NCI-H345 treated with DMSO at 0.1 percent for 48 hours (cell line): ENCODE data around the gene JAML.

Experiments used
- DNase-seq: peaks from one replicate; lab custom pipeline; 2025; ENCODE audit not compliant: unreplicated experiment; lab: John Stamatoyannopoulos, UW

The JAML gene

GRCh38 chr11:118148856-118149255 lies 76.0 kb downstream of the JAML start:
- no peak for DNase-seq

DNA sequence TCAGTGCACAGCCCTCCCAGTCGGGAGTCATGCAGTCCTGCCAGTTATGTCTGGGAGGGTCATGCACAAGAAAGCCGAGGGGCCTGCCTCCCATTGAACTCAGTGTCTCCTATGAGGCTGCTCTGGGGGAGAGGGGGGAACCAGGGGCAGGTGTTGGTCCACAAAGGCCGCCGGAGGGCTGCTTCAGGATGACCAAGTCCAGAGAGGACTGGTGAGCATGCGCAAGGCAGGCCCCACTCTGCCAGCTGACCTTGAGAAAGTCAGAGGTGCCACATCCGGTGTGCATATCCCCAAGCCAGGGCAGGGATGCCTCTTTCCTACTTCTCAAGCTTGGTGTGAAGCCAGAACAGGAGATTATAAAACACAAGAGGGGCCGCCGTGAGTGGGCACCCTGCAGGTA lies 76.6 kb downstream of the JAML start:
- no peak for DNase-seq

GRCh38 chr11:118147502-118147901 lies 77.3 kb downstream of the JAML start:
- DNase-seq: no peak

DNA sequence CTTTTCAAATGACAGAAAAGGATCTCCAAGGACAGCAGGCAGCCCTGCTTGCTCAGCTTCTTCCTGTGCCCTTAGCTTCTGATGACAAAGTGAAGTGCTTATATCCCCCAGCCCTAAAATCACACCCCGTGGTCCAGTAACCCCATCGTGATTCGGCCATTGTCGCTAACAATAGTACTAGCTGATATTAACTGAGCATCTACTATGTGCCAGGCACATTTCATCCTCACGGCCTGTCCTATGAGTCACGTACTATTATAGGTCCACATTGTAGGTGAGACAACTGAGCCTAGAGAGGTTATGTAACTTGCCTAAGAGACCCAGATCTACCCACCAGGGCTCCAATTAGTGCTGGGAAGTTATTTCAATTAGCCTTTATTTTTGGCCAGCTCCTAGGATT lies 78.3 kb downstream of the JAML start:
- DNase-seq: no peak

DNA sequence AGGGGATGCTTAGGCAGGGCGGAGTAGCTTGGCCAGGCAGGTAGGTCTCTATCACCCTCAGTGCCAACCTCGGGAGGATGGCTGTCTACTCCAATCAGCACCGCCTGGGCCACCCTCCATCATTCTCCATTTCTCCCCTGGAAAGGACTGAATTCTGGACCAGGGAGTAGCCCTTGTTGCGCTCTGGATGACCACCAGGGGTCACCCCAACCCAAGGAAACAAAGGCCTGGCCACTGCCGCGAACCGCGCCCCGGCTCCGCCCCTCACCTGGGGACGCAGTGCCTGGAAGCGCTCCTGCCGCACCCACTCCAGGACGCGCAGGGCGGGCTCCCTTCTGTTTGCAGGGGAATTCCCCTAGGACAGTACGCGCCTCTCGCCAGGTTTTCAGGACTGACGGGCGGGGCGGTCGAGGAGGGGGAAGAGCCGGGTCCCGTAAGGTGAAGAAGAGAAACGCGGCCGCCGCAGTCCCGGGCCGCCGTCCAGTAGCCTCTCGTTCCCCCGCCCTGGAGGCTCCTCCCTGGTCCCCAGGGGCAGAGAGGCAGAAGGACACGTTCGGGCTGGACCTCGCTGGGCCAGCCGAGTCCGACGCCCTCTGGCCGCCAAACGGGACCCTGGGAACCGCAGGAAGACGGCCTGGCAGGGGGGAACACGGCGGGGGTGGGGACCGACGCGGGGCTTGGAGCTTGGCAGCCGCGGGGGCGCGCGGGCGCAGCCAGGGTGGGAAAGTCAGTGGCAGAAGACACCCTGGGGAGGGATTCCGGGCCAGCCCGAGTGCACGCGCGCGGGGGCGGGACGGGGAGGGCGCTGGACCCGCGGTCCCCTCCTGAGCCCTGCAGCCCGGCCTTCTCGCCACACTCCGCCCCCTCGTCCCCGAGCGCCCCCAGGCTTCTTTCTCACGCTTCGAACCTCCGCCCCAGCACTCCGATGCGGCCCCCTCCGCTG lies 79.3 kb downstream of the JAML start:
- DNase-seq: peak; percentile 83

DNA sequence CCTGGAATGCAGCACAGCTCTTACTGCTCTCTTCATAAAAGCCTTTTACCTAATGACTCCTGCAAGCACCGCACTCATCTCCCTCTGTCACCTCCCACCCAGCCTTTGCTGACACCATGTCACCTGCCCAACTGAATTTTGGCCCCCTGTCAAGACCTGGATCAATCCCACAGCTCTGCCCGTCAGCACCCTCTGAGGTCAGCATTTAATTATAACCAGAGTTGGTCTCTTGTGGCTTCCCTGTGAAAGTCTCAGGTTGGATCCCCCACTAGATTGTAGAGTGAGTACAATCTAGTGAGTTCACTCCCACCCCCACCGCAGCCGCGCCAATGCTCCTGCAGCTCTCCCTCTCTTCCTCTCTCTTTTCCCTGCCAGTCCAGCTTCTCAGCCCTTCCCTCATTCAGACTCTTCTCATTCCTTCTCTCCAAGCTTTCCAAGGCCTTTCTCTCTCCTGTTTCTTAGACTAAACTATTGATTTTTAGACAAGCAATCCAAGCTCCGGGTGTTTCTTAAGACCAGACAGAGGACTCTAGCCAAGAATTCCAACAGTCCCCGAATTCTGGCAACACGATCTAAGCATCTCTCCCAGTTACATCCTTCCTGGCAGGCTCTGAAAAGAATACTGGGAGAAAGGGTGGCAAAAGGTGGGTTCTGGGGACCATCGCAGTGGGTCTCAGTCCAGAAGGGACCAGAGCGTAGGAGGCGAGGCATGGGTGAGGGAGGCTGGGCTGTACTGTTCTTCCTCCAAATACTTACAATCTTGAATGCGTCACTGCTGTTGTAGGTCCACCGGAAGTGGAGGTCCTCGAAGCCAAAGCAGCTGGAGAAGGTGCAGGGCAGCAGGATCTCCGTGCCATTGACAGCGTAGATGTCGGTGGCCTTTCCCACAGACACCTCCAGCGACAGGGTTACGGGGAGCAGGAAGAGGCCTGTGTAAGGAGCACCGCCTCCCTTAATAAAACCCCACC lies 80.2 kb downstream of the JAML start:
- DNase-seq: no peak
